ENCODE measurements around the gene PP2D1. TPM values are rescaled to one million over a fixed set of nuclear protein-coding genes. Genes with fewer than 3 reads are reported as not detected.

PP2D1 gene
- total and polyA plus RNA-seq, 9 of the 15 experiments (the other 6 are each of a cell fraction or from before 2014, with no cell fraction given): 0.07 to 0.10 TPM; not detected in 7

- TF ChIP-seq TSHZ1 (CRISPR knock-in tag; IDR thresholded peaks at IDR 0.05) (no peak), XRCC5 (IDR thresholded peaks at IDR 0.05; ENCODE audit: low read depth, low read length) (0 out of 2 replicates have a peak, but pooled peaks have one; percentile 45), IRF9 (tag; IDR thresholded peaks at IDR 0.05) (no peak), ZNF655 (CRISPR knock-in tag; IDR thresholded peaks at IDR 0.05) (no peak), GTF2A2 (tag; IDR thresholded peaks at IDR 0.05) (no peak), KDM5B (IDR thresholded peaks at IDR 0.05; ENCODE audit: insufficient replicate concordance, low read depth, low read length) (no peak), HES1 (IDR thresholded peaks at IDR 0.05; ENCODE audit: low read depth) (no peak; the same call in 1 of the 2 replicates), TCFL5 (CRISPR knock-in tag; conservative IDR thresholded peaks at IDR 0.05) (no peak), TEAD2 (tag; IDR thresholded peaks at IDR 0.05) (no peak), TSC22D4 (tag; IDR thresholded peaks at IDR 0.05) (no peak), STAT5A (IDR thresholded peaks at IDR 0.05; ENCODE audit: borderline replicate concordance, low read length) (peak; percentile 62; the same call in 1 of the 2 replicates), ZNF717 (CRISPR knock-in tag; IDR thresholded peaks at IDR 0.05) (no peak), BCLAF1 (IDR thresholded peaks at IDR 0.05; ENCODE audit: borderline replicate concordance in 1 of 2, control insufficient read depth in 1 of 2, low read depth in 2 of 2, low read length in 1 of 2) (peak in 1 of 2 experiments; percentile 78; a peak in 1 of 4 replicates), CBX1 (IDR thresholded peaks at IDR 0.05; ENCODE audit: low read depth) (no peak)
Observed at GRCh38 chr3:19937459-19938294, 74.4 kb downstream of the PP2D1 start (continued).

Data from K562 (cell line).